Thoracic aorta (tissue), 2 donors: ENCODE measurements around the gene CCSAP. TPM values are rescaled to one million over a fixed set of nuclear protein-coding genes. Genes with fewer than 3 reads are reported as not detected.

Source experiments
- ATAC-seq: fragments of 150-250 bp; one replicate; pipeline ENCODE4 v1.8.0; 2017; ENCODE audit warnings: low read depth; ENCODE audit not compliant: insufficient number of reproducible peaks, low FRiP score
- DNase-seq: peaks from one replicate; pipeline ENCODE4 v3.0.0-alpha.2; 2020; ENCODE audit warnings: low spot score
- H3K27ac ChIP-seq, 2 donors: fragments of 200-600 bp; sonication (generic); 1 replicate in 1 of 2; 2 replicates in 1 of 2; pipeline ENCODE4 v1.5.1; 2016; ENCODE audit warnings: mild to moderate bottlenecking in 2 of 2, moderate library complexity in 2 of 2
- H3K27me3 ChIP-seq: fragments of 200-600 bp; sonication (generic); replicated peaks from 2 replicates; pipeline ENCODE4 v1.6.0; 2016; ENCODE audit warnings: mild to moderate bottlenecking; ENCODE audit not compliant: insufficient read depth
- H3K36me3 ChIP-seq: fragments of 200-600 bp; sonication (generic); one replicate; pipeline ENCODE4 v1.5.1; 2016
- H3K4me1 ChIP-seq, 2 donors: fragments of 200-600 bp; sonication (generic); 1 replicate in 1 of 2; 2 replicates in 1 of 2; pipeline versions ENCODE4 v1.5.1 to v1.6.0; 2016; ENCODE audit warnings: low read depth in 2 of 2, mild to moderate bottlenecking in 1 of 2; ENCODE audit not compliant: control insufficient read depth in 1 of 2
- H3K4me3 ChIP-seq: fragments of 200-600 bp; sonication (generic); 2 replicates; pipeline ENCODE4 v1.5.1; 2016; ENCODE audit warnings: mild to moderate bottlenecking
- H3K9me3 ChIP-seq: fragments of 200-600 bp; sonication (generic); 2 replicates; pipeline ENCODE4 v1.5.1; 2016
- total RNA-seq, 2 donors: library from RNA; depleted of rRNA; stranded (reverse); fragments of >200 nt; gene quantifications; one replicate each; pipeline versions ENCODE4 v1.1.0 to v1.2.3, GENCODE V29; 2016
- TF ChIP-seq, protein P1 (sequence below): fragments of 200-600 bp; sonication (generic); IDR thresholded peaks from one replicate; pipeline ENCODE4 v1.5.1; 2019; ENCODE audit warnings: antibody characterized with exemption

CCSAP gene
- total RNA-seq, 2 donors from 2014 or later, result 3.8 to 5.6 TPM

DNA sequence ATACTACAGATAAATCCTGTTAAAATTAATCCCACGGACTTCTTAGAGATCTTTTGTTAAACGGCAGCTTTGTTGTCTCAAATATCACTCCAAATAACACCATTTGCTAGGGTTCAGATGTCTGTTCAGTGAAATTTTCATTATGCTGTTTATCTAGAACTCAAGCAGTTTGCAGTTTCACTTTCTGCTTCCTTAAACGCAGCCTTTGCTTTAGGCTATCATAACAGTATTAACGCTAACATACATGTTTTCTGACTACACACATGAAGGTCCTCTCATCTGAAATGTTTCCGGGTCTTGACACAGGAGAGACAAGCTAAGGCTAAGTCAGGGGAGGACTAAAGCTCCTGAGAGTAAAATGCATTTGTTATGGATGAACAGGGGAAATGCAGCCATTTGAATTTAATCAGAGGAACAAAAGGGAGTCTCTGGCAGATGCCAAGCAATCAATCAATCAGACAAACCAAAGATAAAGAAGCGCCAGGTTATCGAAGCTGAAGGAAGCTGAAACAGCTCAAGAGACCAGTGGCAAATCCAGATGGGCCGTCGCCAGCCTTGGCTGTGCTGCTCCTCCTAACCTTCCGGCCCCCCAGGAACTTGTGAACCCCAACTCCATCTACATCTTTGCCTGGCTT is 16.9 kb downstream of the CCSAP start:
- peaks cover 16% of the 10 kb centered on the region for H3K36me3 ChIP-seq
- H3K9me3 ChIP-seq, result no peaks in the 10 kb centered on the region
- no peaks in the 10 kb centered on the region for H3K4me1 ChIP-seq
- TF ChIP-seq, protein P1, sequence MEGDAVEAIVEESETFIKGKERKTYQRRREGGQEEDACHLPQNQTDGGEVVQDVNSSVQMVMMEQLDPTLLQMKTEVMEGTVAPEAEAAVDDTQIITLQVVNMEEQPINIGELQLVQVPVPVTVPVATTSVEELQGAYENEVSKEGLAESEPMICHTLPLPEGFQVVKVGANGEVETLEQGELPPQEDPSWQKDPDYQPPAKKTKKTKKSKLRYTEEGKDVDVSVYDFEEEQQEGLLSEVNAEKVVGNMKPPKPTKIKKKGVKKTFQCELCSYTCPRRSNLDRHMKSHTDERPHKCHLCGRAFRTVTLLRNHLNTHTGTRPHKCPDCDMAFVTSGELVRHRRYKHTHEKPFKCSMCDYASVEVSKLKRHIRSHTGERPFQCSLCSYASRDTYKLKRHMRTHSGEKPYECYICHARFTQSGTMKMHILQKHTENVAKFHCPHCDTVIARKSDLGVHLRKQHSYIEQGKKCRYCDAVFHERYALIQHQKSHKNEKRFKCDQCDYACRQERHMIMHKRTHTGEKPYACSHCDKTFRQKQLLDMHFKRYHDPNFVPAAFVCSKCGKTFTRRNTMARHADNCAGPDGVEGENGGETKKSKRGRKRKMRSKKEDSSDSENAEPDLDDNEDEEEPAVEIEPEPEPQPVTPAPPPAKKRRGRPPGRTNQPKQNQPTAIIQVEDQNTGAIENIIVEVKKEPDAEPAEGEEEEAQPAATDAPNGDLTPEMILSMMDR, result no peak
- ATAC-seq (no peak), DNase-seq (no peak)
- H3K27me3 ChIP-seq, result no peaks in the 10 kb centered on the region
- no peak overlapping the region for H3K4me3 ChIP-seq
- no peak overlapping the region for H3K27ac ChIP-seq

GRCh38 chr1:229325401-229325800 is 17.4 kb downstream of the CCSAP start:
- Histone ChIP-seq H3K4me3 (no peak overlapping the region), H3K4me1 (no peaks in the 10 kb centered on the region), H3K27ac (no peak overlapping the region), H3K27me3 (no peaks in the 10 kb centered on the region), H3K9me3 (no peaks in the 10 kb centered on the region), H3K36me3 (peaks cover 16% of the 10 kb centered on the region)
- TF ChIP-seq, protein P1, result no peak
- ATAC-seq, result no peak
- DNase-seq, result no peak

DNA sequence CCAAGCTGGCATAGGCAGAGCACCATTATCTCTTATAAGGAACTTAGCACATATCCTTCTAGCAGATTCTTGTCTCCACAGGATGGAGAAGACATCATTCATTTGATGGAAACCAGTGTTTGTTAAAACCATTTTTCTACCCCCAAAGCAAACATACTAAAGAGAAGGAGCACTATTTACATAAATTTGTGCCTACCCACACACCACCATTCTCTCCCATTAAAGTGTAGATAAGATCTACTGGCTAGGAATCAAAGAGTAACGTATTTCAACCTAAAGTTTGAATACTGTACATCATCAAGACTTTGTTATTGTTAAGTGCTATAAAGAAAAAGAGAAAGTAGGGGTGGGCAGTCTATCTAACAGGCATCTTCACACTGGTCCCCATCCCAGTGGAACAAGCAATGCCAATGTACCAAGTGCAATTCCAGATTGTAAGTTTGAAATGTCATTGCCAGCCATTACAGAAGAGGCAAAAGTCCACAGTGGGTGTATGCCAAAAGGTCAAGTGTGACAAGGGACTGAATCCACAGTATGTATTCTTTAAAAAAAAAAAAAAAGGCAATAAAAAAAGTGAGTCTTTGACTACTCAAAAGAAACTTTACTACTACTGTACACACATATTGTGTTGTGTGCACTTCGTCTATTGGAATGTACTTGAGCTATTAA is 18.8 kb downstream of the CCSAP start:
- Histone ChIP-seq H3K27ac (no peak overlapping the region), H3K27me3 (no peaks in the 10 kb centered on the region), H3K4me3 (no peak overlapping the region), H3K36me3 (peaks cover 24% of the 10 kb centered on the region), H3K4me1 (no peaks in the 10 kb centered on the region), H3K9me3 (no peaks in the 10 kb centered on the region)
- TF ChIP-seq, protein P1, result no peak
- no peak for ATAC-seq
- no peak for DNase-seq

GRCh38 chr1:229323201-229323600 is 19.6 kb downstream of the CCSAP start:
- Histone ChIP-seq H3K9me3 (no peaks in the 10 kb centered on the region), H3K4me3 (no peak overlapping the region), H3K4me1 (no peaks in the 10 kb centered on the region), H3K27ac (no peak overlapping the region), H3K36me3 (peaks cover 24% of the 10 kb centered on the region), H3K27me3 (no peaks in the 10 kb centered on the region)
- ATAC-seq, result no peak
- no peak for DNase-seq
- TF ChIP-seq, protein P1, result no peak

- DNase-seq, result no peak
- TF ChIP-seq, protein P1, result no peak
- Histone ChIP-seq H3K27me3 (no peaks in the 10 kb centered on the region), H3K9me3 (no peaks in the 10 kb centered on the region), H3K36me3 (peaks cover 16% of the 10 kb centered on the region), H3K4me1 (no peaks in the 10 kb centered on the region), H3K4me3 (no peak overlapping the region), H3K27ac (no peak overlapping the region)
- ATAC-seq, result no peak
Observed at GRCh38 chr1:229319487-229319886, 23.4 kb downstream of the CCSAP start.
